Fibroblast of villous mesenchyme (primary cell): ENCODE results near the gene SAV1. TPM values are rescaled to one million over a fixed set of nuclear protein-coding genes. Genes with fewer than 3 reads are reported as not detected.
A peak's percentile ranks its signal among the peaks of the same experiment; 100 is the strongest.

ENCODE experiments used
- DNase-seq: peaks from one replicate; pipeline ENCODE4 v3.0.0-alpha.2; 2010; ENCODE audit warnings: low read depth
- H3K4me3 ChIP-seq: 2 replicates; pipeline ENCODE4 v1.5.1; 2011; ENCODE audit warnings: low read depth, mild to moderate bottlenecking, low read length
- CTCF ChIP-seq: IDR thresholded peaks from 2 replicates; pipeline ENCODE4 v1.5.1; 2012; ENCODE audit warnings: low read depth, mild to moderate bottlenecking, low read length; ENCODE audit not compliant: insufficient read depth
- total RNA-seq: library from RNA; depleted of rRNA; stranded (reverse); fragments of >200 nt; gene quantifications from 2 replicates; pipeline ENCODE4 v1.2.3, GENCODE V29; 2012

SAV1 gene
- 33.8 and 53.5 TPM in 2 replicates for total RNA-seq

GRCh38 chr14:50667996-50668825 lies at the start of gene SAV1:
SAV1 (minus strand) TSS chr14:50668306; CDS start chr14:50667967, 339 bp downstream.
- peak within 1 kb of the TSS; percentile 91 for H3K4me3 ChIP-seq
- peak; percentile 85 for DNase-seq
- TF ChIP-seq CTCF = no peak

- no peak for TF ChIP-seq CTCF
- no peak overlapping the region for H3K4me3 ChIP-seq
- no peak for DNase-seq
These were observed 49.7 kb upstream of the SAV1 start for GRCh38 chr14:50717811-50718210.

GRCh38 chr14:50714450-50715073 lies 46.5 kb upstream of the SAV1 start:
- peak; percentile 76 for TF ChIP-seq CTCF
- DNase-seq = peak; percentile 57
- no peak overlapping the region for H3K4me3 ChIP-seq

GRCh38 chr14:50711043-50711442 lies 42.9 kb upstream of the SAV1 start:
- no peak overlapping the region for H3K4me3 ChIP-seq
- no peak for TF ChIP-seq CTCF
- no peak for DNase-seq

GRCh38 chr14:50705026-50705593 lies 37.0 kb upstream of the SAV1 start:
- DNase-seq = no peak
- H3K4me3 ChIP-seq = no peak overlapping the region
- TF ChIP-seq CTCF = no peak

GRCh38 chr14:50704454-50705010 lies 36.4 kb upstream of the SAV1 start:
- no peak for DNase-seq
- no peak for TF ChIP-seq CTCF
- H3K4me3 ChIP-seq = no peak overlapping the region
